DND-41 (cell line): ENCODE results near the gene ASB7.

Source experiments
- EZH2 ChIP-seq: IDR thresholded peaks from 3 replicates; pipeline ENCODE4 v1.6.1; 2012; ENCODE audit warnings: borderline replicate concordance, low read depth, mild to moderate bottlenecking, moderate library complexity, low read length, inconsistent platforms; ENCODE audit not compliant: severe bottlenecking
- TF ChIP-seq, protein P1 (sequence below): IDR thresholded peaks from 2 replicates; pipeline ENCODE4 v1.5.1; 2012; ENCODE audit warnings: borderline replicate concordance, low read length, moderate library complexity, mild to moderate bottlenecking; ENCODE audit not compliant: poor library complexity, severe bottlenecking; ENCODE audit errors: extremely low read depth

DNA sequence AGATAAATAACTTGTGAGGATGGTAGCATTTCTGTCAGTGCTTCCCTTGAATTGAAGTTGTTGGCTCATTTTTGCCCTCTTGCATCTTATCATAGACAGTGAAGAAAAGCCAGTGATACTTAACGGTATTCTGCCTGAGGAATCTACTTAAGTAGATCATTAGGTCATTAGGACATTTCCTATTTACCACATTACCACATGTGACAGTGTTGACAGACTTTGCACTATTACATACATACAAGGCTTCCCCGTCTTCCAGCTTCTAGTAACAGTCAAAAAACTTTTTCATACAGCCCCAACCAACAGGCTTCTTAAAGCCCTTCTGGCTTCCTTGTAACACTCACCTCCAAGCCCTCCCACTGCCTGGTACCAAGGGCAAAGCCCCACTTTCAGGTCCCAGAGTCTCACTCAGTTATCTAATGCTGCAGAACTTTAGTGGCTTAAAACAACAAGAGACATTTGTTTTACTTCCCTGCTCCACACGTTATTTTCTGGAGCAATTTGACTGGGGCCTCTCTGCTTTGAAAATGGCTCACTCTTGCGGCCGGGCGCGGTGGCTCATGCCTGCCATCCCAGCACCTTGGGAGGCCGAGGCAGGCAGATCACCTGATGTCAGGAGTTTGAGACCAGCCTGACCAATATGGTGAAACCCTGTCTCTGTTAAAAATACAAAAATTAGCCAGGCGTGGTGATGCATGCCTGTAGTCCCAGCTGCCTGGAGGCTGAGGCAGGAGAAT lies 40.0 kb downstream of the ASB7 start:
- TF ChIP-seq, protein P1, sequence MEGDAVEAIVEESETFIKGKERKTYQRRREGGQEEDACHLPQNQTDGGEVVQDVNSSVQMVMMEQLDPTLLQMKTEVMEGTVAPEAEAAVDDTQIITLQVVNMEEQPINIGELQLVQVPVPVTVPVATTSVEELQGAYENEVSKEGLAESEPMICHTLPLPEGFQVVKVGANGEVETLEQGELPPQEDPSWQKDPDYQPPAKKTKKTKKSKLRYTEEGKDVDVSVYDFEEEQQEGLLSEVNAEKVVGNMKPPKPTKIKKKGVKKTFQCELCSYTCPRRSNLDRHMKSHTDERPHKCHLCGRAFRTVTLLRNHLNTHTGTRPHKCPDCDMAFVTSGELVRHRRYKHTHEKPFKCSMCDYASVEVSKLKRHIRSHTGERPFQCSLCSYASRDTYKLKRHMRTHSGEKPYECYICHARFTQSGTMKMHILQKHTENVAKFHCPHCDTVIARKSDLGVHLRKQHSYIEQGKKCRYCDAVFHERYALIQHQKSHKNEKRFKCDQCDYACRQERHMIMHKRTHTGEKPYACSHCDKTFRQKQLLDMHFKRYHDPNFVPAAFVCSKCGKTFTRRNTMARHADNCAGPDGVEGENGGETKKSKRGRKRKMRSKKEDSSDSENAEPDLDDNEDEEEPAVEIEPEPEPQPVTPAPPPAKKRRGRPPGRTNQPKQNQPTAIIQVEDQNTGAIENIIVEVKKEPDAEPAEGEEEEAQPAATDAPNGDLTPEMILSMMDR = no peak
- TF ChIP-seq EZH2 = no peak
